CD1c-positive myeloid dendritic cell (primary cell): ENCODE data around the gene GART.
"Not testable (repeated sequence)": the region's sequence is repeated elsewhere in the genome, so short reads cannot be mapped to it uniquely, and the experiment has no call there.

Source experiments
- DNase-seq: peaks from one replicate; pipeline ENCODE4 v3.0.0-alpha.2; 2016; ENCODE audit errors: extremely low spot score

The GART gene

GRCh38 chr21:33541756-33542639 is at the start of gene GART:
GART (minus strand) TSS chr21:33542117; CDS start chr21:33539315, 2,802 bp downstream.
- peak; percentile 87 for DNase-seq

GRCh38 chr21:33588485-33589335 is 46.8 kb upstream of the GART start, which contains the start of gene DONSON:
DONSON (minus strand) TSS chr21:33588684; CDS start chr21:33588641, 43 bp downstream.
- peak; percentile 96 for DNase-seq

DNA sequence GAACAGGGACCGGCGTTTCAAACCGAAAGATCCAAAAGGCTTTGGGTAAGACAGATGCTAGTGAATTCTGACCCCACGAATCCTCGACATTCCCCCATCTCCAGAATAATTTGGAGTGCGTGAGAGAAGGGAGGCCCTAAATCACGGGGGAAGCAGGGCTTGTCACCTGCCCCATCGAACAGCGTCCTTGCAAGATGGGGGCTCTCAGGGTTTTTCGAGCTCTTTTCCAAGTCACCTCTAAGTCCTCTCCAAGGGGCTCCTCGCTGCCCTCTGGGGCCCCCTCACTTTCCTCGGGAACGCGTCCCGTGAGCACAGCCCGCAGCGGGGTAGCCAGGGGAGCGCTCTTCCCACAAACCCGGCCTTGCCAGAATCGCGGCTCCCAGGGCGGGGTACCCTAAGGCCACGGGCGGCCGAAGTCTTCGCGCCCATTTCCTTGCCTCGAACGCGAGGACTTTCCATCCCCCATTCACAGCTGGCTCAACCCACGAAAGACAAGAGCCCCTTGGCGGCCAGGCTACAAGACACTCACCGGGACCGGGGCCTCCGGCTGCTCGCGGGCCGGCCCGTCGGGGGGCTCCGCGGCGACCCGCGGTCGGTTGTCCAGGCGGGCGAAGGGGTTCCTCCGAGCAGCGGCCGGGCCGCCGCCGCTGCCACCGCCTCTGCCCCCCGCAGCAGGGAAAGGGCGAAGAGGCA is 46.0 kb upstream of the GART start:
- peak; percentile 19 for DNase-seq

- DNase-seq, result no peak
Observed at GRCh38 chr21:33586927-33587326, 45.0 kb upstream of the GART start.

- DNase-seq, result no peak
Observed at GRCh38 chr21:33584455-33584854, 42.5 kb upstream of the GART start.

DNA sequence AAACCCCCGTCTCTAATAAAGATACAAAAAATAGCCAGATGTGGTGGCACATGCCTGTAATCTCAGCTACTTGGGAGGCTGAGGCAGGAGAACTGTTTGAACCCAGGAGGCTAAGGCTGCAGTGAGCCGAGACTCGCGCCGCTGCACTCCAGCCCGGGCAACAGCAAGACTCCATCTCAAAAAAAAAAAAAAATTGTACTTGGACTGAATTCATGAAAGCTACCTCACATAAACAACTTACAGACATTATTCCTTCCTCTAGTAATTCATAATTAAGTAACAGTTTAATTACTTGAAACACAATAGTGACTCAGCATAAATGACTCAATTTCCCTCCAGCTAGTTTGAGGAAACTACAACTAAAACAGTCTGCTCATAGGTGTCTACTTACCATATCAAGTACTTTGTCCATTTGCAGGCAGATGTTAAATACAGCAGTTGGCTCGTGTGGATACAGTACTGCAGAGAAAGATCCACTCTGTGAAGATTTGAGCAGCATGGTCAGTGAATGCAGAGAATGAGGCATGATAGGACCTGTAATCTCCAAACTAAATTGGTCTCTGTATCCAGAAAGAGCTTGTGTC is 37.1 kb upstream of the GART start:
- DNase-seq, result peak; percentile 14

GRCh38 chr21:33578214-33578613 is 36.3 kb upstream of the GART start:
- DNase-seq, result no peak

DNA sequence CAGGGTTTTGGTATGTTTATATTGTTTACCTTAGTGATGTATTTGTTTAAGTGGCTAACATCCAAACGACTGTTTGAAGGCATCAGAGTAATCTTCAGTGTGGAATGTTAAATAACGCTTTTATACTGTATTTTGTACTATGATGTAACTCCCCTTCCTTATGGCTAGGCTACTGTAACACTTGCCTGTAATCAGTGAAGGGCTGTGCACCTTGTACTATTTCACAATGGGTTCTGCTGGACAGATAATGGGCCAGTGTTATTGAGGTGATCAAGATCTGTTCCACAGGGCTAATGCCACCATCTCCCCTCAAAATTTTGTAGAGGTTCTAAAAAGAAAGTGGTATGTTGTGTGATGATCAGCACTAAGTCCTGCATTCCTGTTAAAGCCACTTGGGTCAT is 34.8 kb upstream of the GART start:
- not testable (repeated sequence) for DNase-seq

- no peak for DNase-seq
Observed at GRCh38 chr21:33572350-33572749, 30.4 kb upstream of the GART start.

DNA sequence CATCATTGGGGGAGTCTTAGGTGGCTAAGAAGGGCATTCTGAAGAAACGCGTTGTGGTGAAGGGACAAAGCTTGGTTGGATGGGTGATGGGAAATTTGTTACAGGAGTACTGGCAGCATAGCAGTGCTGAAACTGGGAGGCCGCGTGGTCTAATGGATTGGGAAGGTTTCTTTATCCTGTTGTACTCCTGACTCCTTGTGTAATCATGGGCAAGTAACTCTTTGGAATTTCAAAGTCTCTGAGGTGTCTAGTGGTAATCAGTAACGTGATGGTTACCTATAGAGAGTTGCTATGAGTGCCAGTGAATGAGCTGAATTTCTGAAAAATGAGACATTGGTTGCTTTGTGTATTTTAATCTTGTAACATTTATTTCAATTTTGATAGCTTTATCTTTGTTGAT is 28.1 kb upstream of the GART start:
- DNase-seq, result no peak

DNA sequence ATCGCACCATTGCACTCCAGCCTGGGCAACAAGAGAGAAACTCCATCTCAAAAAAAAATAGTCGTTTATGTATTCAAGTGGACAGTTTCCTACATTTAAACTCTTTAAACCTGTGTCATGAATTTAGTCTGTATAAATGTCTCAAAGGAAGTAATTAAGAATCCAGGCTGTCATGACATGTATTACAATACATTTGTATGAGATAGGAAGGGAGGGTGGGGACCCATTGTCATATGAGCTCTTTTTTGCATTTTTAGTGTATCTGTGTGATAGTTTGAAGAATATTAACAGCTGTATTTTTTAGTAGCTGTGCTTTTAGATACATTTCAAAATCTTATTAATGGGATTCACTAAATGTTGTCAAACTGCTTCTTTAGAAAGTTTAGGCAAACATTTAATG is 26.5 kb upstream of the GART start:
- no peak for DNase-seq

- DNase-seq, result no peak
Observed at GRCh38 chr21:33567914-33568313, 26.0 kb upstream of the GART start.

GRCh38 chr21:33566514-33566913 is 24.6 kb upstream of the GART start:
- no peak for DNase-seq

DNA sequence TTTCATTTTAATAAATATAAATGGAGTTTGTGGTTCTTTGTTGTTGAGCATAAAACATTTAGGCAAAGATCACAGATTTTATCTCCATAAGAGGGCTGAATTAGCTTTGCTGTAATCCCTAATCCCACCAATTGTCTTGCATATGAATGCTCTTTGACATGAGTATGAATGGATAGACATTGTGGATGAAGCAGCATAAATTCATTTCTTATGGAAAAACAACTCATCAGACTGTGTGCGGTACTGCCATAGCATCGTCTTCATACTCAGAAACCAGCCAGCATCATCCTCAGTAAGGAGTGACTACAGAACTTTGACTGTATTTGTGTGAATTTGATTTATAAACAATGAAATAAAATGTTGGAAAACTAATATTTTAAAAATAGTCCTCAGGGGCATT is 20.5 kb upstream of the GART start:
- DNase-seq, result no peak

DNA sequence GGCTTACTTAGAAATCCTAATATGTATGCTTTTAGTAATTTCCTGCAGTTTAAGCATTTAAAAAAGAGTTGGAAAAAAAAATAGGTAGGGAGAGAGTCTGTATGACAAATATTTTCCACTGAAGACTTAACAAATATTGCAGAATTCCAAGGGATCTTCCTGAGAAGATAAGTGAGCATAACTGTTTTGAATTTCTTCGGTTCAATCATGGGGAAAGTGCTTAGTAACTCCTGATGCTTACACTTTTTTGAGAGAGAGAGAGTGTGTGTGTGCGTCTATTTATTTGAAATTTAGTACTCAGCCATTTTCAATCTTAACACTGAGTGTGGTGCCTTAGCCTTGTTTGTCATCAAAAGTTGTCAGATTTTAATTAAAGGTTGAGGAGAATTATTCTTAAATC is 19.5 kb upstream of the GART start:
- no peak for DNase-seq

GRCh38 chr21:33560965-33561364 is 19.0 kb upstream of the GART start:
- DNase-seq, result no peak

GRCh38 chr21:33559813-33560212 is 17.9 kb upstream of the GART start:
- DNase-seq, result no peak

DNA sequence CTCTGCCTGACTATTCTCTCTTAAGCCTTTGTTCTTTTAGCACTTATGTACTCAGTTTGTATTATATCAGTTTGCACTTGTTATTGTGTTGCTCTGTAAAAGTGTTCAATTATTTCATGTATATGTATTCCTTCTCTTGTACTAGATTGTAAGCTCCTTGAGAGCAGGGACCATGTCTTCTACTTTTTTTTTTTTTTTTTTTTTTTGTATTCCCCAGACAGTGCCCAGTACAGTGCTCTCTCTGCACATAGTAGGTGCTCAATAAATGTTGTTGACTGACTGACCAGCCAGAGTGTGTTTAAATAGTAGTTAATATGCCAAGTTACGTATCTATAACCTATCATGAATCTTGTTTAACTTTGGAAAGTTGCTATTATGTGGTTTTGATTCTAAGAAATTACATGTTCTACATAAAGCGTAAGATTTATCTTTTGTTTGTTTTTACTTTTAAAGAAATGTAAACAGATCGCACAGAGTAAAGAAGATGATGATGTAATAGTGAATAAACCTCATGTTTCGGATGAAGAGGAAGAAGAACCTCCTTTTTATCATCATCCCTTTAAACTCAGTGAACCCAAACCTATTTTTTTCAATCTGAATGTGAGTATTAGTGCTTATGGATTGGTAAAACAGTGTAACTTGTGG is 17.0 kb upstream of the GART start:
- no peak for DNase-seq

- DNase-seq, result no peak
Observed at GRCh38 chr21:33557447-33557846, 15.5 kb upstream of the GART start.

DNA sequence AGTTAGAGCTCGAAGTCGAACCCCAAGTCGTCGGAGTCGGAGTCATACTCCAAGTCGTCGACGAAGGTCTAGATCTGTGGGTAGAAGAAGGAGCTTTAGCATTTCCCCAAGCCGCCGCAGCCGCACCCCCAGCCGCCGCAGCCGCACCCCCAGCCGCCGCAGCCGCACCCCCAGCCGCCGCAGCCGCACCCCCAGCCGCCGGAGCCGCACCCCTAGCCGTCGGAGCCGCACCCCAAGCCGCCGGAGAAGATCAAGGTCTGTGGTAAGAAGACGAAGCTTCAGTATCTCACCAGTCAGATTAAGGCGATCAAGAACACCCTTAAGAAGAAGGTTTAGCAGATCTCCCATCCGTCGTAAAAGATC is 13.0 kb upstream of the GART start:
- DNase-seq, result no peak

DNA sequence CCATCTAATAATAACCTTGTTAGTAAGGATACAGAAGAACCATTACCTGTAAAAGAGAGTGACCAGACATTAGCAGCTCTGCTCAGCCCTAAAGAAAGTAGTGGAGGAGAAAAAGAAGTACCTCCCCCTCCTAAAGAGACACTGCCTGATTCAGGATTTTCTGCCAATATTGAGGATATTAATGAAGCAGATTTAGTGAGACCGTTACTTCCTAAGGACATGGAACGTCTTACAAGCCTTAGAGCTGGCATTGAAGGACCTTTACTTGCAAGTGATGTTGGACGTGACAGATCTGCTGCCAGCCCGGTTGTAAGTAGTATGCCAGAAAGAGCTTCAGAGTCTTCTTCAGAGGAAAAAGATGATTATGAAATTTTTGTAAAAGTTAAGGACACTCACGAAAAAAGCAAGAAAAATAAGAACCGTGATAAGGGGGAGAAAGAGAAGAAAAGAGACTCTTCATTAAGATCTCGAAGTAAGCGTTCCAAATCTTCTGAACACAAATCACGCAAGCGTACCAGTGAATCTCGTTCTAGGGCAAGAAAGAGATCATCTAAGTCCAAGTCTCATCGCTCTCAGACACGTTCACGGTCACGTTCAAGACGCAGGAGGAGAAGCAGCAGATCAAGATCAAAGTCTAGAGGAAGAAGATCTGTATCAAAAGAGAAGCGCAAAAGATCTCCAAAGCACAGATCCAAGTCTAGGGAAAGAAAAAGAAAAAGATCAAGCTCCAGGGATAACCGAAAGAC is 12.5 kb upstream of the GART start:
- no peak for DNase-seq
